ENCODE results near the gene CDY1. TPM values are rescaled to one million over a fixed set of nuclear protein-coding genes. Genes with fewer than 3 reads are reported as not detected.
"Not testable (repeated sequence)": the region's sequence is repeated elsewhere in the genome, so short reads cannot be mapped to it uniquely, and the experiment has no call there.

Gene CDY1
- not detected for total RNA-seq
- long read RNA-seq: 0 reads

- ATAC-seq; DNase-seq; intact Hi-C loops (cut with micrococcal nuclease): not testable (repeated sequence)
Observed at GRCh38 chrY:25621817-25622216, at the start of gene CDY1. Gene CDY1 (plus strand): TSS chrY:25622117. CDS start chrY:25622443, 326 bp downstream.

- intact Hi-C loops (cut with micrococcal nuclease); DNase-seq; ATAC-seq: not testable (repeated sequence)
Observed at GRCh38 chrY:25593336-25593735, 28.6 kb upstream of the CDY1 start.

- peak; percentile 65 for ATAC-seq
- intact Hi-C loops (cut with micrococcal nuclease); DNase-seq: not testable (repeated sequence)
Observed at GRCh38 chrY:25620209-25620608, 1.7 kb upstream of the CDY1 start.

GRCh38 chrY:25626524-25626923, 4.6 kb downstream of the CDY1 start:
- ATAC-seq; intact Hi-C loops (cut with micrococcal nuclease); DNase-seq: not testable (repeated sequence)

- DNase-seq; intact Hi-C loops (cut with micrococcal nuclease): not testable (repeated sequence)
- ATAC-seq: peak; percentile 89
Observed at GRCh38 chrY:25630383-25631112, 8.6 kb downstream of the CDY1 start.

GRCh38 chrY:25639852-25640251, 17.9 kb downstream of the CDY1 start:
- ATAC-seq; intact Hi-C loops (cut with micrococcal nuclease); DNase-seq: not testable (repeated sequence)

GRCh38 chrY:25643024-25643915, 21.4 kb downstream of the CDY1 start:
- DNase-seq; intact Hi-C loops (cut with micrococcal nuclease): not testable (repeated sequence)
- ATAC-seq: peak; percentile 63

All from left ventricle myocardium superior (tissue), 1 donor.